Mucosa of descending colon (tissue), 3 donors: Measurements from ENCODE around the gene KCNK6. TPM values are rescaled to one million over a fixed set of nuclear protein-coding genes. Genes with fewer than 3 reads are reported as not detected.

Source experiments
- ATAC-seq: fragments of 200-7000 bp; cut with Tn5 transposase; one replicate; pipeline ENCODE4 v1.9.1; 2020; ENCODE audit warnings: mild to moderate bottlenecking, moderate library complexity
- DNase-seq, 3 donors: peaks; one replicate each; pipeline ENCODE4 v3.0.0-alpha.2; 2020
- H3K36me3 ChIP-seq: fragments of 200-600 bp; one replicate; pipeline ENCODE4 v1.8.0; 2021; ENCODE audit warnings: low read depth, mild to moderate bottlenecking
- H3K4me1 ChIP-seq: fragments of 200-600 bp; one replicate; pipeline ENCODE4 v1.8.0; 2021; ENCODE audit warnings: low read depth, mild to moderate bottlenecking
- H3K4me3 ChIP-seq: fragments of 200-600 bp; one replicate; pipeline ENCODE4 v1.8.0; 2021; ENCODE audit warnings: mild to moderate bottlenecking
- H3K9me3 ChIP-seq: fragments of 200-600 bp; one replicate; pipeline ENCODE4 v1.8.0; 2021; ENCODE audit warnings: mild to moderate bottlenecking
- intact Hi-C, 2 donors: fragments of 100-400 bp; cut with DNase I in 1 of 2; cut with micrococcal nuclease in 1 of 2; formaldehyde crosslinking; loops; one replicate each; pipeline versions ENCODE4 v1.11.0 to v1.11.1; 2022; cut with DNase I, micrococcal nuclease
- total RNA-seq, 3 donors: library from RNA; stranded (reverse); fragmentation: NEBNext Ultra II Directional in 2 of 3; extraction: Animal tissue kit (Norgen Biotek cat#: 25700) in 2 of 3; gene quantifications; one replicate each; pipeline versions ENCODE4 v1.2.1 to v1.2.4, GENCODE V29; 2021 to 2023
- TF ChIP-seq, protein P1 (sequence below): fragments of 200-600 bp; IDR thresholded peaks from one replicate; pipeline ENCODE4 v1.8.0; 2022; ENCODE audit warnings: antibody characterized with exemption, mild to moderate bottlenecking
- donor health status: DM: no; HTN: no; CAD: no; lungs with moderate emphysema.
- donor health status: DM: no; HTN: no; CAD: no.
- donor health status: DM: no; HTN: yes; CAD: no.

Gene KCNK6
- total RNA-seq, 3 donors from 2014 or later: 24.8 to 27.8 (median 25.6) TPM

DNA sequence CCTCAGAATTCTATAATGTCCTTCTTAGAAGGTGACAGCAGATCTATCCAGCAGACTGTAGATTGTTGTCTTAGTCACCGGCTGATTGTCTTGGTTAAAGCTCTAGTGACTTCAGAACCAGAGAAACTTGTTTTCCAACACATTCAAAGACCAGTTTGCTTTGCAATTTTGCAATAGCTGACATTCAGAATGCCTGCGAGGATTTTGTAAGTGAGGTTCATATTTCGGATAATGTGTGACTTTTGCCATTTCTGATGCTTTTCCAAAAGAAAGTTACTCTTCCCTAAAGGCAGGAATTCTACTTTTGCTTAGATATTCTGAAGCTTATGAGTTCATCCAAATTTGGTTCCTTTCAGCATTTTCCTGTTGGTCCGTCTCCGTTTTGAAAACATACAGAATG lies 42.1 kb upstream of the KCNK6 start:
- H3K4me1 ChIP-seq: peaks cover 56% of the 10 kb centered on the region
- no peak for DNase-seq

GRCh38 chr19:38277969-38278680 lies 41.5 kb upstream of the KCNK6 start:
- H3K4me1 ChIP-seq: peaks cover 50% of the 10 kb centered on the region
- DNase-seq (no peak), ATAC-seq (peak; percentile 56)
- H3K36me3 ChIP-seq: no peaks in the 10 kb centered on the region
- TF ChIP-seq, protein P1, sequence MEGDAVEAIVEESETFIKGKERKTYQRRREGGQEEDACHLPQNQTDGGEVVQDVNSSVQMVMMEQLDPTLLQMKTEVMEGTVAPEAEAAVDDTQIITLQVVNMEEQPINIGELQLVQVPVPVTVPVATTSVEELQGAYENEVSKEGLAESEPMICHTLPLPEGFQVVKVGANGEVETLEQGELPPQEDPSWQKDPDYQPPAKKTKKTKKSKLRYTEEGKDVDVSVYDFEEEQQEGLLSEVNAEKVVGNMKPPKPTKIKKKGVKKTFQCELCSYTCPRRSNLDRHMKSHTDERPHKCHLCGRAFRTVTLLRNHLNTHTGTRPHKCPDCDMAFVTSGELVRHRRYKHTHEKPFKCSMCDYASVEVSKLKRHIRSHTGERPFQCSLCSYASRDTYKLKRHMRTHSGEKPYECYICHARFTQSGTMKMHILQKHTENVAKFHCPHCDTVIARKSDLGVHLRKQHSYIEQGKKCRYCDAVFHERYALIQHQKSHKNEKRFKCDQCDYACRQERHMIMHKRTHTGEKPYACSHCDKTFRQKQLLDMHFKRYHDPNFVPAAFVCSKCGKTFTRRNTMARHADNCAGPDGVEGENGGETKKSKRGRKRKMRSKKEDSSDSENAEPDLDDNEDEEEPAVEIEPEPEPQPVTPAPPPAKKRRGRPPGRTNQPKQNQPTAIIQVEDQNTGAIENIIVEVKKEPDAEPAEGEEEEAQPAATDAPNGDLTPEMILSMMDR: no peak
- no peaks in the 10 kb centered on the region for H3K9me3 ChIP-seq
- intact Hi-C loops: no loop called here
- no peak overlapping the region for H3K4me3 ChIP-seq

More for the DNA sequence above, 42.1 kb upstream of the KCNK6 start:
- Histone ChIP-seq H3K4me3 (no peak overlapping the region), H3K36me3 (no peaks in the 10 kb centered on the region), H3K9me3 (no peaks in the 10 kb centered on the region)
- no peak for ATAC-seq
- TF ChIP-seq, protein P1: no peak
- intact Hi-C loops: no loop called here

DNA sequence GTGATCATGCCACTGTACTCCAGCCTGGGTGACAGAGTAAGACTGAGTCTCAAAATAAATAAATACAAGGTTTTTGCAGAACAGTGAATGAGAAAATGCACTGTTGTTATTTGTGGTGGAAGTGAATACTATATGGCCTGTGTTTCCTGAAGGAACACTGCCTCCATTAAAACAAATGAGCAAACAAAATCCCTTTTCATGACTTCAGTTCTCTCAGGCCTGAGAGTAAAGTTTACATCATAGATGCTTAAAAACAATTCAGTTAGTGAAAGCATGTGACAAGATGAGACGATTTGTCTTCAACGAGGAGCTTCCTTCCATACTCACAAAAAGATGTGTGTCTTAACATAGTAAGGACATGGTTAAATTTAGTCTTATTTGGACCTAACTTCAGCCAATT lies 40.9 kb upstream of the KCNK6 start:
- TF ChIP-seq, protein P1: no peak
- no peaks in the 10 kb centered on the region for H3K9me3 ChIP-seq
- DNase-seq: no peak
- no peaks in the 10 kb centered on the region for H3K36me3 ChIP-seq
- H3K4me1 ChIP-seq: peaks cover 46% of the 10 kb centered on the region
- ATAC-seq: no peak
- no peak overlapping the region for H3K4me3 ChIP-seq
- intact Hi-C loops: no loop called here

DNA sequence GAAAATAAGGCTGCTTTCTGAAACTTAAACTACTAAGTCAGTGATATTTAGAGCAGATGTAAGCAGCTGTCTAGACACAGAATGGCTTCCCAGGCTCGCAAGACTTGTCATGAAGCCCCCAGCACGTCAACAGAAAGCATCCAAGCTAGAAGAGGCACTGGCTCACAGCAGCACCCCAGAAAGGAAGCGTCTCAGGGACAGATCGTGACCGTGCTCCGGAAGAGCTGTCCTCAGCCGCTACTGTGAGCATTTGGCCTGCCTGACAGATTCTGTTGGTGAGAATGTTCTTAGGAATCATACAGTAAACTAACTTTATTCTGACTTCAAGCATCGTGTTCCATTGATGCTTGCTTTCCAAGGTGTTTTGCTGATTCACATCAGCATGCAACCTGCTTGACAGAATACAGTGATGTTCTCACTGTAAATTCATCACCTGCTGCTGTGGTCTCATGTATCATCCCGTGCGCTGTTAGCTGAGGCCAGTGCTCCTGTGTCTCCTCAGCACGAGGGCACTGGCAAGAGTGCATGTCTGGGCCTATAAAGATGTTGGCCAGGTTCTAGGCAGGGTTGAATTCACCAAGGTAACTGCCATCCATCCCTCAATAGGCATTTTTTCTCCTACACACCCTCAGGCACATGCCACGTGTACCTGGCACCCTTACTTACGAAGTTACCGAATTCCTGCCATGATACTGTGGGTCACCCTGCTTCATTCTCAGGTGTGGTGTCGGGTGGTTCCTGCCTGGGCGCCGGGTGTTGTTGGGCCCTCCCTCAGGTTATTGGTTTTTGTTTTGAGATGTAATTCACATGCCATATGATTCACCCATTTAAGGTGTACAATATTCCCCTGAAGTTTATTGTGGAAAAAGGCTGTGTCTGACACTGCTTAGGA lies 39.4 kb upstream of the KCNK6 start:
- no peaks in the 10 kb centered on the region for H3K9me3 ChIP-seq
- no peak for DNase-seq
- ATAC-seq: peak; percentile 37
- intact Hi-C loops: no loop called here
- H3K4me3 ChIP-seq: no peak overlapping the region
- no peaks in the 10 kb centered on the region for H3K36me3 ChIP-seq
- TF ChIP-seq, protein P1: no peak
- H3K4me1 ChIP-seq: peaks cover 36% of the 10 kb centered on the region

GRCh38 chr19:38281811-38282566 lies 37.7 kb upstream of the KCNK6 start:
- no peaks in the 10 kb centered on the region for H3K36me3 ChIP-seq
- ATAC-seq (no peak), DNase-seq (no peak)
- intact Hi-C loops: no loop called here
- TF ChIP-seq, protein P1: no peak
- no peak overlapping the region for H3K4me3 ChIP-seq
- peaks cover 28% of the 10 kb centered on the region for H3K4me1 ChIP-seq
- no peaks in the 10 kb centered on the region for H3K9me3 ChIP-seq
